Caco-2 (cell line): ENCODE data around the gene TRPV4. TPM values are rescaled to one million over a fixed set of nuclear protein-coding genes. Genes with fewer than 3 reads are reported as not detected.

Experiments used
- BruUV-seq: library from RNA; stranded (reverse); fragments of 400-500 nt; replicated peaks from 2 replicates; lab custom pipeline; 2021; lab: Mats Ljungman, UMichigan
- CTCF ChIA-PET: fragments of 300-600 bp; sonication (Branson Sonifier 250); formaldehyde crosslinking; loops from one replicate; lab custom pipeline; 2022; ENCODE audit warnings: antibody characterized with exemption; lab: Charles Lee
- POLR2A ChIA-PET: fragments of 300-600 bp; sonication (Branson Sonifier 250); formaldehyde crosslinking; loops from one replicate; lab custom pipeline; 2022; ENCODE audit warnings: antibody characterized with exemption; lab: Charles Lee
- DNase-seq, 2 experiments: peaks; one replicate each; pipeline versions ENCODE4 v3.0.0 to v3.0.0-alpha.2; 2020 to 2022
- H3K27me3 ChIP-seq: replicated peaks from 2 replicates; pipeline ENCODE4 v1.6.0; 2011; ENCODE audit warnings: low read length; ENCODE audit not compliant: control insufficient read depth, insufficient read depth
- H3K36me3 ChIP-seq: 2 replicates; pipeline ENCODE4 v1.5.1; 2011; ENCODE audit warnings: low read length; ENCODE audit not compliant: control insufficient read depth, insufficient read depth
- H3K4me1 ChIP-seq: fragments of 250-450 bp; sonication (Bioruptor Pico); 2 replicates; pipeline ENCODE4 v1.5.1; 2020; ENCODE audit warnings: mild to moderate bottlenecking
- H3K4me3 ChIP-seq: 2 replicates; pipeline ENCODE4 v1.5.1; 2011; ENCODE audit warnings: low read depth, mild to moderate bottlenecking, control low read depth, low read length
- H3K9me3 ChIP-seq: fragments of 250-450 bp; sonication (Bioruptor Pico); 2 replicates; pipeline ENCODE4 v1.5.1; 2020; ENCODE audit warnings: mild to moderate bottlenecking, moderate library complexity
- H3K27ac Mint-ChIP-seq: one replicate; pipeline ENCODE4 v1.8.0; 2022; ENCODE audit warnings: mixed read lengths; ENCODE audit not compliant: unreplicated experiment
- H3K27me3 Mint-ChIP-seq: one replicate; pipeline ENCODE4 v1.8.0; 2022; ENCODE audit warnings: mixed read lengths; ENCODE audit not compliant: insufficient read depth, unreplicated experiment
- H3K36me3 Mint-ChIP-seq: one replicate; pipeline ENCODE4 v1.8.0; 2022; ENCODE audit warnings: mild to moderate bottlenecking, mixed read lengths; ENCODE audit not compliant: insufficient read depth, unreplicated experiment
- H3K4me1 Mint-ChIP-seq: one replicate; pipeline ENCODE4 v1.8.0; 2022; ENCODE audit warnings: low read depth, mixed read lengths; ENCODE audit not compliant: unreplicated experiment
- H3K4me3 Mint-ChIP-seq: one replicate; pipeline ENCODE4 v1.8.0; 2022; ENCODE audit warnings: mild to moderate bottlenecking, moderate library complexity, mixed read lengths; ENCODE audit not compliant: unreplicated experiment
- H3K9me3 Mint-ChIP-seq: one replicate; pipeline ENCODE4 v1.8.0; 2022; ENCODE audit warnings: mixed read lengths; ENCODE audit not compliant: unreplicated experiment
- CTCF ChIP-seq, 2 experiments: fragments of 200-600 bp in 1 of 2; IDR thresholded peaks; 1 replicate in 1 of 2; 2 replicates in 1 of 2; pipeline versions ENCODE4 v1.5.1 to v1.8.0; 2011 to 2022; ENCODE audit warnings: antibody characterized with exemption in 1 of 2, control low read depth in 1 of 2, inconsistent platforms in 1 of 2, low read depth in 1 of 2, low read length in 1 of 2, mild to moderate bottlenecking in 1 of 2, moderate library complexity in 1 of 2; ENCODE audit not compliant: insufficient read depth in 1 of 2, severe bottlenecking in 1 of 2, unreplicated experiment in 1 of 2
- intact Hi-C: fragments of 100-400 bp; cut with micrococcal nuclease; formaldehyde crosslinking; loops from one replicate; pipeline ENCODE4 v1.10.0; 2022; ENCODE audit not compliant: unreplicated experiment
- total RNA-seq: library from RNA; stranded (reverse); gene quantifications from 2 replicates; pipeline ENCODE4 v1.2.3, GENCODE V29; 2022

The TRPV4 gene
- total RNA-seq, 1 experiment from 2014 or later: not detected

GRCh38 chr12:109768901-109769670 is 64.1 kb downstream of the TRPV4 start:
- ChIA-PET CTCF (no interaction called here), POLR2A (no interaction called here)
- BruUV-seq: no TSS peak

GRCh38 chr12:109767991-109768900 is 65.0 kb downstream of the TRPV4 start:
- H3K4me3 Mint-ChIP-seq: no peak overlapping the region
- H3K4me1 Mint-ChIP-seq: peaks cover 4% of the 10 kb centered on the region
- intact Hi-C loops: no loop called here
- peaks cover under 1% of the 10 kb centered on the region; the same call in 1 of the 2 replicates for H3K36me3 ChIP-seq
- DNase-seq: peak in 1 of 2 experiments; percentile 14
- POLR2A ChIA-PET: no interaction called here
- H3K27ac Mint-ChIP-seq: no peak overlapping the region
- H3K27me3 Mint-ChIP-seq: no peaks in the 10 kb centered on the region
- BruUV-seq: no TSS peak
- CTCF ChIA-PET: no interaction called here
- H3K4me3 ChIP-seq: no peak overlapping the region
- H3K9me3 Mint-ChIP-seq: no peaks in the 10 kb centered on the region
- no peaks in the 10 kb centered on the region for H3K27me3 ChIP-seq
- TF ChIP-seq CTCF (IDR thresholded peaks at IDR 0.05; ENCODE audit: insufficient read depth in 1 of 2, low read depth in 1 of 2, low read length in 1 of 2, severe bottlenecking in 1 of 2, unreplicated experiment in 1 of 2): no peak
- H3K36me3 Mint-ChIP-seq: peaks cover 4% of the 10 kb centered on the region
- H3K4me1 ChIP-seq: no peaks in the 10 kb centered on the region
- H3K9me3 ChIP-seq: no peaks in the 10 kb centered on the region

More at GRCh38 chr12:109768901-109769670, 64.1 kb downstream of the TRPV4 start:
- Mint-ChIP-seq H3K9me3 (no peaks in the 10 kb centered on the region), H3K27ac (no peak overlapping the region), H3K4me3 (no peak overlapping the region), H3K4me1 (peaks cover 4% of the 10 kb centered on the region), H3K36me3 (peaks cover 4% of the 10 kb centered on the region), H3K27me3 (no peaks in the 10 kb centered on the region)
- intact Hi-C loops: no loop called here
- H3K27me3 ChIP-seq: no peaks in the 10 kb centered on the region
- TF ChIP-seq CTCF (IDR thresholded peaks at IDR 0.05; ENCODE audit: insufficient read depth in 1 of 2, low read depth in 1 of 2, low read length in 1 of 2, severe bottlenecking in 1 of 2, unreplicated experiment in 1 of 2): no peak
- H3K9me3 ChIP-seq: no peaks in the 10 kb centered on the region
- DNase-seq: peak in 1 of 2 experiments; percentile 17
- H3K4me1 ChIP-seq: peaks cover 4% of the 10 kb centered on the region; the same call in 1 of the 2 replicates
- no peaks in the 10 kb centered on the region for H3K36me3 ChIP-seq
- no peak overlapping the region for H3K4me3 ChIP-seq

GRCh38 chr12:109767456-109767855 is 65.7 kb downstream of the TRPV4 start:
- Histone ChIP-seq H3K36me3 (peaks cover 2% of the 10 kb centered on the region; the same call in 1 of the 2 replicates), H3K4me3 (no peak overlapping the region), H3K27me3 (no peaks in the 10 kb centered on the region), H3K9me3 (no peaks in the 10 kb centered on the region), H3K4me1 (no peaks in the 10 kb centered on the region)
- no TSS peak for BruUV-seq
- intact Hi-C loops: no loop called here
- peaks cover 4% of the 10 kb centered on the region for H3K36me3 Mint-ChIP-seq
- no peaks in the 10 kb centered on the region for H3K4me1 Mint-ChIP-seq
- no peak overlapping the region for H3K27ac Mint-ChIP-seq
- no peak overlapping the region for H3K4me3 Mint-ChIP-seq
- no peaks in the 10 kb centered on the region for H3K9me3 Mint-ChIP-seq
- TF ChIP-seq CTCF (IDR thresholded peaks at IDR 0.05; ENCODE audit: insufficient read depth in 1 of 2, low read depth in 1 of 2, low read length in 1 of 2, severe bottlenecking in 1 of 2, unreplicated experiment in 1 of 2): no peak
- no peaks in the 10 kb centered on the region for H3K27me3 Mint-ChIP-seq
- CTCF ChIA-PET: no interaction called here
- peak in 1 of 2 experiments; percentile 7 for DNase-seq
- POLR2A ChIA-PET: no interaction called here
